Activated CD4-positive, alpha-beta memory T cell treated with anti-CD3 and anti-CD28 coated beads for 36 hours (primary cell): ENCODE results near the gene OR5C1. TPM values are rescaled to one million over a fixed set of nuclear protein-coding genes. Genes with fewer than 3 reads are reported as not detected.
"Not testable (repeated sequence)": the region's sequence is repeated elsewhere in the genome, so short reads cannot be mapped to it uniquely, and the experiment has no call there.

Experiments used
- CTCF ChIA-PET: fragments of 350-600 bp; sonication (Branson Sonifier 250); formaldehyde crosslinking; loops from one replicate; lab custom pipeline; 2021; ENCODE audit warnings: antibody characterized with exemption, inconsistent platforms; lab: Charles Lee
- POLR2A ChIA-PET: fragments of 350-600 bp; sonication (Branson Sonifier 250); formaldehyde crosslinking; loops from one replicate; lab custom pipeline; 2021; ENCODE audit warnings: antibody characterized with exemption; lab: Charles Lee
- DNase-seq: peaks from one replicate; pipeline ENCODE4 v3.0.0-alpha.2; 2020
- H3K27ac Mint-ChIP-seq: one replicate; pipeline ENCODE4 v1.8.0; 2021; ENCODE audit warnings: mixed read lengths
- H3K27me3 Mint-ChIP-seq: one replicate; pipeline ENCODE4 v1.8.0; 2021; ENCODE audit warnings: mixed read lengths
- H3K36me3 Mint-ChIP-seq: one replicate; pipeline ENCODE4 v1.8.0; 2021; ENCODE audit warnings: mixed read lengths
- H3K4me1 Mint-ChIP-seq: one replicate; pipeline ENCODE4 v1.8.0; 2021; ENCODE audit warnings: low read depth, mixed read lengths
- H3K4me3 Mint-ChIP-seq: one replicate; pipeline ENCODE4 v1.8.0; 2021; ENCODE audit warnings: mild to moderate bottlenecking, mixed read lengths
- H3K9me3 Mint-ChIP-seq: one replicate; pipeline ENCODE4 v1.8.0; 2021; ENCODE audit warnings: mixed read lengths
- intact Hi-C: fragments of 100-400 bp; cut with micrococcal nuclease; formaldehyde crosslinking; loops from one replicate; pipeline ENCODE4 v1.15.1; 2023
- total RNA-seq, 2 experiments: library from RNA; stranded (reverse); gene quantifications; one replicate each; pipeline ENCODE4 v1.2.3, GENCODE V29; 2021

The OR5C1 gene
- total RNA-seq, 2 experiments from 2014 or later: not detected

DNA sequence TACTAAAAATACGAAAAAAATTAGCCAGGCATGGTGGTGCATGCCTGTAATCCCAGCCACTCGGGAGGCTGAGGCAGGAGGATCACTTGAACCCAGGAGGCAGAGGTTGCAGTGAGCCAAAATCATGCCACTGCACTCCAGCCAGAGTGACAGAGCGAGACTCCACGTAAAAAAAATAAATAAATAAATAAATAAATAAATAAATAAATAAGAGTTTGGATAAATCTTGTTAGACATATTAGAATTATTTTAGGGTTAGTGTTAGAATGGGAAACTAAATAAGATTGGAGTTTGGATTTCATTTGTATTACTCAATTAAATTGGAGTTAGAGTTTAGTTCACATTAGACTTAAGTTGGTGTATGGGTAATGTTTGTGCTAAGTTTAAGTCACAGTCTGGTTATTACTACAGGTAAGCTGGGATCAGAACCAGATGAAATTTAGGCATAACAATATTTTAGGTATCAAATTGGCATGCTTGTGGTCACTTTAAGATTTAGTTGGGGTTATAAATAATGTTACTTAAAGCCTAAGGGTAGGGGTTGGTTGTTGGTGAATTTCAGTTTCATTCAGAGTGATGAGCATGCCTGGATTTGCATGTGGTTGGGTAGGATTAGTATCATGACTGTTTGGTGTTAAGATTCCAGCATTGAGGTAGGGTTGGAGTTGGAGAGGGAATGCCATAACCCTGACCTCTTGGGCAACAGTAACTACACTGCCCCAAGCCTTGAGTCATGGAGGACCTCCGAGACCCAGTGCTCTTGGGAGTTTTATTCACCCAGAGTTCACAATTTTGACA lies 3.3 kb downstream of the OR5C1 start:
- ChIA-PET POLR2A (no interaction called here), CTCF (interaction anchor here (0.9 kb wide), 1 partner anchor 293 kb away, joined by 3 read pairs; no protein-coding TSS in a partner anchor)
- Mint-ChIP-seq H3K4me1 (no peaks in the 10 kb centered on the region), H3K9me3 (peaks cover 2% of the 10 kb centered on the region), H3K27me3 (no peaks in the 10 kb centered on the region), H3K4me3 (no peak overlapping the region), H3K27ac (no peak overlapping the region), H3K36me3 (no peaks in the 10 kb centered on the region)
- intact Hi-C loops: no loop called here
- no peak for DNase-seq

GRCh38 chr9:122797316-122798063 lies 8.8 kb downstream of the OR5C1 start:
- H3K36me3 Mint-ChIP-seq: no peaks in the 10 kb centered on the region
- POLR2A ChIA-PET: no interaction called here

GRCh38 chr9:122800066-122801060 lies 11.6 kb downstream of the OR5C1 start, which contains the start of gene OR1K1:
Gene OR1K1, plus strand, starts transcription at chr9:122800123. Its CDS starts 0 bp downstream, at chr9:122800123.
- peaks cover 2% of the 10 kb centered on the region for H3K9me3 Mint-ChIP-seq
- H3K4me1 Mint-ChIP-seq: no peaks in the 10 kb centered on the region
- no peaks in the 10 kb centered on the region for H3K27me3 Mint-ChIP-seq
- CTCF ChIA-PET: no interaction called here
- POLR2A ChIA-PET: no interaction called here
- no peaks in the 10 kb centered on the region for H3K36me3 Mint-ChIP-seq
- H3K27ac Mint-ChIP-seq: no peak within 1 kb of the TSS
- DNase-seq: no peak
- H3K4me3 Mint-ChIP-seq: no peak within 1 kb of the TSS
- intact Hi-C loops: no loop called here

More at GRCh38 chr9:122797316-122798063, 8.8 kb downstream of the OR5C1 start:
- no peak overlapping the region for H3K4me3 Mint-ChIP-seq
- no peak overlapping the region for H3K27ac Mint-ChIP-seq
- CTCF ChIA-PET: no interaction called here
- no peaks in the 10 kb centered on the region for H3K27me3 Mint-ChIP-seq
- intact Hi-C loops: no loop called here
- DNase-seq: no peak
- H3K9me3 Mint-ChIP-seq: peaks cover 2% of the 10 kb centered on the region
- H3K4me1 Mint-ChIP-seq: no peaks in the 10 kb centered on the region

GRCh38 chr9:122806661-122807060 lies 17.9 kb downstream of the OR5C1 start:
- Mint-ChIP-seq H3K27ac (peak overlapping the region; percentile 78), H3K4me3 (no peak overlapping the region), H3K36me3 (peaks cover 8% of the 10 kb centered on the region), H3K9me3 (peaks cover 18% of the 10 kb centered on the region), H3K4me1 (peaks cover 22% of the 10 kb centered on the region), H3K27me3 (no peaks in the 10 kb centered on the region)
- intact Hi-C loops: loop anchor here (1.0 kb wide), 3 partner anchors 40 to 419 kb away; no protein-coding TSS in a partner anchor
- ChIA-PET POLR2A (interaction anchor here (0.7 to 1.6 kb wide), 6 partner anchors 10 to 755 kb away, joined by 3 to 8 read pairs (median 4); partner anchors contain the start of genes MRRF and RBM18), CTCF (interaction anchor here (1.1 to 6.6 kb wide), 4 partner anchors 10 to 343 kb away, joined by 3 to 61 read pairs (median 16); no protein-coding TSS in a partner anchor)
- peak; percentile 45 for DNase-seq

GRCh38 chr9:122807271-122807900 lies 18.7 kb downstream of the OR5C1 start:
- POLR2A ChIA-PET: interaction anchor here (0.7 to 1.6 kb wide), 6 partner anchors 9 to 756 kb away, joined by 3 to 8 read pairs (median 4); partner anchors contain the start of genes MRRF and RBM18

GRCh38 chr9:122808141-122808540 lies 19.4 kb downstream of the OR5C1 start:
- DNase-seq: peak; percentile 16
- Mint-ChIP-seq H3K4me3 (no peak overlapping the region), H3K36me3 (peaks cover 8% of the 10 kb centered on the region), H3K9me3 (peaks cover 18% of the 10 kb centered on the region), H3K27me3 (no peaks in the 10 kb centered on the region), H3K4me1 (peaks cover 22% of the 10 kb centered on the region), H3K27ac (no peak overlapping the region)
- ChIA-PET POLR2A (interaction anchor here (1.6 kb wide), 1 partner anchor 531 kb away, joined by 3 read pairs; no protein-coding TSS in a partner anchor), CTCF (interaction anchor here (1.5 to 6.6 kb wide), 9 partner anchors 12 to 709 kb away, joined by 5 to 61 read pairs (median 7); no protein-coding TSS in a partner anchor)
- intact Hi-C loops: loop anchor here (1.0 kb wide), 1 partner anchor 531 kb away; no protein-coding TSS in a partner anchor

More at GRCh38 chr9:122807271-122807900, 18.7 kb downstream of the OR5C1 start:
- CTCF ChIA-PET: interaction anchor here (1.1 to 6.6 kb wide), 6 partner anchors 10 to 709 kb away, joined by 3 to 61 read pairs (median 16); no protein-coding TSS in a partner anchor
- no peaks in the 10 kb centered on the region for H3K27me3 Mint-ChIP-seq
- no peak overlapping the region for H3K4me3 Mint-ChIP-seq
- peaks cover 8% of the 10 kb centered on the region for H3K36me3 Mint-ChIP-seq
- H3K9me3 Mint-ChIP-seq: peaks cover 18% of the 10 kb centered on the region
- peak overlapping the region; percentile 78 for H3K27ac Mint-ChIP-seq
- intact Hi-C loops: loop anchor here (1.0 kb wide), 3 partner anchors 39 to 418 kb away; no protein-coding TSS in a partner anchor
- DNase-seq: peak; percentile 86
- H3K4me1 Mint-ChIP-seq: peaks cover 22% of the 10 kb centered on the region

DNA sequence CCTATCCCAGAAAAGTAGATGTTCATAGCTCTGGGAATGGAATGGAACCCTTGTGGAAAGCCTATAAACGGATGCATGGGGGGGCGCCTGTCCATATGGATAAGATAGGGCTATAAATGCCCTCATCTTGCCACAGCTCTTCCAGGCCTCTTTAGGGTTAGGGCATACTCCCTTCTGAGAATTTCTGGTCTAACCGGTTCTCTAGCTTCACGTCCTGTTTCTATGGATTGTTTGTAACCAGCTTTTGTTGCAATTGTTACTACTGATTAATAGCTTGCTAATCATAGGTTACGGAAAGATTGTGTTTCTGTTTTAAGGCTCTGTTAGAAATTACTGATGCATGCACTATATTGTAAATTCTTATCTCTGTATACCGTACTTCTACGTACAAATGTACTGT lies 20.5 kb downstream of the OR5C1 start:
- H3K36me3 Mint-ChIP-seq, H3K27me3 Mint-ChIP-seq, intact Hi-C loops, H3K4me3 Mint-ChIP-seq, POLR2A ChIA-PET, H3K27ac Mint-ChIP-seq, DNase-seq: not testable (repeated sequence)
- CTCF ChIA-PET: interaction anchor here (0.6 to 6.6 kb wide), 10 partner anchors 11 to 711 kb away, joined by 4 to 61 read pairs (median 6); no protein-coding TSS in a partner anchor
- H3K4me1 Mint-ChIP-seq: peaks cover 22% of the 10 kb centered on the region
- peaks cover 18% of the 10 kb centered on the region for H3K9me3 Mint-ChIP-seq

DNA sequence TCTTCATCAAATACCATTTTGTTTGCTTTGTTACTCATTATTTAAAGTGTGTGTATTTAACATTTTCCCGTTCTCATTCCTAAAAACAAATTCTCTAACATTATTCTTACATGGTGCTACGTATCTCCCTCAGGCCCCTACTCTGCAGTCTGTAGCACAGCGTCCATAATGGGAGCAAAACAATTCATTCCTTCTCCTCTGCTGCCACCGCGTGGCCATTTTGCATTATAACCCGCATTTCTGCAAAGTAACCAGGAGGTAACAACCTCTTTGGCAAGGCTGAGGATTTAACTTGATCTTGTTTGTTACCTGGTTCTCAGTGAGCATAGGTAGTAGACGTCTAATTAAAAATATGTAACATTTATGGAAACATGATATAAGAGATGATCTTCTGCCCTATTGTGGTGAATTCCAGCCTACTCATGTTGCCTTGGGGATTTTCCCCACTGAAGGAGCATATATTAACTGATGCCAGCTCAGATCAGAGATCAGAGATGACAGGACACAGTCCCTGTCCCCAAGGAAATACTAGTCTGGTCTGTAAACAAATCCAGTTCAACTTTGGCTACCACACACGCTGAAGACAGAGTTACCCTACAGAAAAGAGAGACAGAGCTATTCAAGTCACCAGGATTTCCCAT lies 21.7 kb downstream of the OR5C1 start:
- Mint-ChIP-seq H3K36me3 (peaks cover 8% of the 10 kb centered on the region), H3K9me3 (peaks cover 18% of the 10 kb centered on the region), H3K4me1 (peaks cover 29% of the 10 kb centered on the region), H3K4me3 (no peak overlapping the region), H3K27ac (no peak overlapping the region), H3K27me3 (no peaks in the 10 kb centered on the region)
- peak; percentile 85 for DNase-seq
- intact Hi-C loops: loop anchor here (1.0 to 10.0 kb wide), 5 partner anchors 311 to 716 kb away; partner anchors contain the start of gene TTLL11
- ChIA-PET CTCF (interaction anchor here (0.7 to 6.6 kb wide), 15 partner anchors 10 to 714 kb away, joined by 3 to 61 read pairs (median 6); partner anchors contain the start of gene OR1J1), POLR2A (no interaction called here)

DNA sequence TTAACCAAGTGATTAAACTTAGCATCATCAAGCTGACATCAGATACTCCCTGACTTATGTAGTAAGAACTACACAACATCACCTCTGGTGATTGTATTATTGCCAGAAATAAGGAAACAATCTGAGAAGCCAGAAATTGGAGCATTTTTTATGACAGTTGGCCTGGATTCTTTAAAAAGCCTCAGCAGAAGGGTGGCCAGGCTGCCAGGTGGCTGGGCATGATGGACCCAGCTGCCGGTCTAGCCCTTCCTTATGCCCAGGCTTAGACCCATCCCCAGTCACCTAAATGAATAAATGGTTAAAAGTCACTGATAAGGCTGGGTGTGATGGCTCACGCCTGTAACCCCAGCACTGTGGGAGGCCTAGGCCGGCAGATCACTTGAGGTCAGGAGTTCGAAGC lies 24.0 kb downstream of the OR5C1 start:
- DNase-seq: no peak
- ChIA-PET POLR2A (no interaction called here), CTCF (interaction anchor here (0.9 to 6.6 kb wide), 3 partner anchors 11 to 687 kb away, joined by 3 to 61 read pairs (median 34); no protein-coding TSS in a partner anchor)
- H3K4me1 Mint-ChIP-seq: peaks cover 32% of the 10 kb centered on the region
- no peak overlapping the region for H3K4me3 Mint-ChIP-seq
- peaks cover 5% of the 10 kb centered on the region for H3K36me3 Mint-ChIP-seq
- no peaks in the 10 kb centered on the region for H3K27me3 Mint-ChIP-seq
- H3K27ac Mint-ChIP-seq: no peak overlapping the region
- no peaks in the 10 kb centered on the region for H3K9me3 Mint-ChIP-seq
- intact Hi-C loops: loop anchor here (10.0 kb wide), 2 partner anchors 458 to 718 kb away; partner anchors contain the start of gene TTLL11

DNA sequence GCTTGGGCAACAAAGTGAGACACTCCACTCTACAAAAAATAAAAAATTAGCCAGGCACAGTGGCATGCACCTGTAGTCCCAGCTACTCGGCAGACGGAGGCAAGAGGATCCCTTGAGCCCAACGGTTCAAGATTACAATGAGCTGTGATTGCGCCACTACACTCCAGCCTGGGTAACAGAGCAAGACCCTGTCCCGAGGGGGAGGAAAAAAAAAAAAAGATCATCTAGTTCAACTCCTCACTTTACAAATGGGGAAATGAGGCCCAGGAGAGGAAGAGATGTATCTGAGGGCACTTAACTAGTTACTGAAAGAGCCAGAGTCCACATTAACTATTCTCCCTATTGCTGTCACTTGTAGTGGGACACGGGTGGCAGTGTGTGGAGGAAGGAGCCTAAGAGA lies 25.8 kb downstream of the OR5C1 start:
- no peak overlapping the region for H3K27ac Mint-ChIP-seq
- DNase-seq: no peak
- no peaks in the 10 kb centered on the region for H3K27me3 Mint-ChIP-seq
- intact Hi-C loops: loop anchor here (10.0 kb wide), 2 partner anchors 460 to 720 kb away; partner anchors contain the start of gene TTLL11
- no peak overlapping the region for H3K4me3 Mint-ChIP-seq
- POLR2A ChIA-PET: no interaction called here
- H3K36me3 Mint-ChIP-seq: peaks cover 6% of the 10 kb centered on the region
- no peaks in the 10 kb centered on the region for H3K9me3 Mint-ChIP-seq
- peaks cover 27% of the 10 kb centered on the region for H3K4me1 Mint-ChIP-seq
- CTCF ChIA-PET: interaction anchor here (0.7 to 1.2 kb wide), 2 partner anchors 316 to 464 kb away, joined by 3 to 4 read pairs; no protein-coding TSS in a partner anchor
